Calu3 (cell line): ENCODE measurements around the gene TTLL7. TPM values are rescaled to one million over a fixed set of nuclear protein-coding genes. Genes with fewer than 3 reads are reported as not detected.

Experiments used
- BruUV-seq: library from RNA; stranded (reverse); fragments of 400-500 nt; replicated peaks from 2 replicates; lab custom pipeline; 2021; lab: Mats Ljungman, UMichigan
- CTCF ChIA-PET: fragments of 300-600 bp; sonication (Branson Sonifier 250); formaldehyde crosslinking; loops from one replicate; lab custom pipeline; 2022; ENCODE audit warnings: antibody characterized with exemption; lab: Charles Lee
- DNase-seq: peaks from one replicate; pipeline ENCODE4 v3.0.0; 2022
- H3K27ac Mint-ChIP-seq: one replicate; pipeline ENCODE4 v1.8.0; 2022; ENCODE audit warnings: mixed read lengths; ENCODE audit not compliant: unreplicated experiment
- H3K27me3 Mint-ChIP-seq: one replicate; pipeline ENCODE4 v1.8.0; 2022; ENCODE audit warnings: mixed read lengths; ENCODE audit not compliant: unreplicated experiment
- H3K36me3 Mint-ChIP-seq: one replicate; pipeline ENCODE4 v1.8.0; 2022; ENCODE audit warnings: mild to moderate bottlenecking, moderate library complexity, mixed read lengths; ENCODE audit not compliant: insufficient read depth, unreplicated experiment
- H3K4me1 Mint-ChIP-seq: one replicate; pipeline ENCODE4 v1.8.0; 2022; ENCODE audit warnings: mild to moderate bottlenecking, low read depth, mixed read lengths; ENCODE audit not compliant: unreplicated experiment
- H3K4me3 Mint-ChIP-seq: one replicate; pipeline ENCODE4 v1.8.0; 2022; ENCODE audit warnings: mild to moderate bottlenecking, low read depth, moderate library complexity, mixed read lengths; ENCODE audit not compliant: unreplicated experiment
- H3K9me3 Mint-ChIP-seq: one replicate; pipeline ENCODE4 v1.8.0; 2022; ENCODE audit warnings: low read depth, mixed read lengths; ENCODE audit not compliant: unreplicated experiment
- CTCF ChIP-seq: fragments of 200-600 bp; IDR thresholded peaks from one replicate; pipeline ENCODE4 v1.8.0; 2022; ENCODE audit warnings: antibody characterized with exemption; ENCODE audit not compliant: unreplicated experiment
- intact Hi-C: fragments of 100-400 bp; cut with micrococcal nuclease; formaldehyde crosslinking; loops from one replicate; pipeline ENCODE4 v1.10.0; 2022; ENCODE audit not compliant: unreplicated experiment
- total RNA-seq: library from RNA; stranded (reverse); gene quantifications from 2 replicates; pipeline ENCODE4 v1.2.3, GENCODE V29; 2022

Gene TTLL7
- total RNA-seq, 1 experiment from 2014 or later, result 4.6 TPM

GRCh38 chr1:83970114-83970513 is 28.8 kb downstream of the TTLL7 start:
- no TSS peak for BruUV-seq
- TF ChIP-seq CTCF, result no peak
- H3K4me3 Mint-ChIP-seq, result no peak overlapping the region
- no peak overlapping the region for H3K27ac Mint-ChIP-seq
- H3K4me1 Mint-ChIP-seq, result no peaks in the 10 kb centered on the region
- CTCF ChIA-PET, result no interaction called here
- no peaks in the 10 kb centered on the region for H3K36me3 Mint-ChIP-seq
- H3K9me3 Mint-ChIP-seq, result no peaks in the 10 kb centered on the region
- no peak for DNase-seq
- no peaks in the 10 kb centered on the region for H3K27me3 Mint-ChIP-seq
- intact Hi-C loops, result no loop called here

- no peak overlapping the region for H3K27ac Mint-ChIP-seq
- DNase-seq, result no peak
- no TSS peak for BruUV-seq
- no peaks in the 10 kb centered on the region for H3K36me3 Mint-ChIP-seq
- intact Hi-C loops, result no loop called here
- H3K27me3 Mint-ChIP-seq, result no peaks in the 10 kb centered on the region
- H3K4me1 Mint-ChIP-seq, result no peaks in the 10 kb centered on the region
- no peak for TF ChIP-seq CTCF
- CTCF ChIA-PET, result interaction anchor here (0.5 kb wide), 1 partner anchor 1569 kb away, joined by 3 read pairs; no protein-coding TSS in a partner anchor
- no peak overlapping the region for H3K4me3 Mint-ChIP-seq
- H3K9me3 Mint-ChIP-seq, result no peaks in the 10 kb centered on the region
Observed at GRCh38 chr1:83967336-83967735, 31.6 kb downstream of the TTLL7 start.

GRCh38 chr1:83964153-83964552 is 34.8 kb downstream of the TTLL7 start:
- intact Hi-C loops, result no loop called here
- TF ChIP-seq CTCF, result no peak
- CTCF ChIA-PET, result no interaction called here
- no peak overlapping the region for H3K27ac Mint-ChIP-seq
- H3K36me3 Mint-ChIP-seq, result no peaks in the 10 kb centered on the region
- no peak overlapping the region for H3K4me3 Mint-ChIP-seq
- H3K9me3 Mint-ChIP-seq, result no peaks in the 10 kb centered on the region
- DNase-seq, result no peak
- BruUV-seq, result no TSS peak
- no peaks in the 10 kb centered on the region for H3K27me3 Mint-ChIP-seq
- no peaks in the 10 kb centered on the region for H3K4me1 Mint-ChIP-seq

- Mint-ChIP-seq H3K27ac (no peak overlapping the region), H3K9me3 (no peaks in the 10 kb centered on the region), H3K4me3 (no peak overlapping the region), H3K4me1 (no peaks in the 10 kb centered on the region), H3K27me3 (no peaks in the 10 kb centered on the region), H3K36me3 (no peaks in the 10 kb centered on the region)
- DNase-seq, result no peak
- BruUV-seq, result no TSS peak
- CTCF ChIA-PET, result no interaction called here
- no peak for TF ChIP-seq CTCF
- intact Hi-C loops, result no loop called here
Observed at GRCh38 chr1:83961571-83962295, 37.2 kb downstream of the TTLL7 start.
